NAMALWA (cell line): Measurements from ENCODE around the gene RNF13.
"Not testable (repeated sequence)": the region's sequence is repeated elsewhere in the genome, so short reads cannot be mapped to it uniquely, and the experiment has no call there.

Source experiments
- DNase-seq: peaks from one replicate; pipeline ENCODE4 v3.0.0-alpha.2; 2015; ENCODE audit warnings: low spot score

The RNF13 gene

GRCh38 chr3:149839896-149840295 is 26.9 kb downstream of the RNF13 start:
- DNase-seq, result no peak

DNA sequence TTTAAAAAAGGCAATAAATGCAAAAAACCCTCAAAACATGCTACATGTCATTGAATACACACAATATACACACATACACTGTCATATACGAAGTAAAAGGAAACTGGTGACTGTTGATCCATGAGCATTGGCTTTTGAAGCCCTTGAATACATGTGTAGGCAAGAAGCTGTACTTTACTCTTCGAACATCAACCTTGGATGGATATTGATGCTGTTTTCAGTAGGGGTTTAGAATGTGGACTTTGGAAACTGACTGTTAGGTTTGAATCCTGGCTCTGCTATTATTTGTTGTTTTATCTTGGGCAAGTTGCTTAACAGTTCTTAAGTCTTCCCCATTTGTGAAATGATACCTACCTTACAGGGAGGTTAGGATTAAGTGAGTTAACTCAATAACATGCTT is 30.5 kb downstream of the RNF13 start:
- DNase-seq, result no peak

DNA sequence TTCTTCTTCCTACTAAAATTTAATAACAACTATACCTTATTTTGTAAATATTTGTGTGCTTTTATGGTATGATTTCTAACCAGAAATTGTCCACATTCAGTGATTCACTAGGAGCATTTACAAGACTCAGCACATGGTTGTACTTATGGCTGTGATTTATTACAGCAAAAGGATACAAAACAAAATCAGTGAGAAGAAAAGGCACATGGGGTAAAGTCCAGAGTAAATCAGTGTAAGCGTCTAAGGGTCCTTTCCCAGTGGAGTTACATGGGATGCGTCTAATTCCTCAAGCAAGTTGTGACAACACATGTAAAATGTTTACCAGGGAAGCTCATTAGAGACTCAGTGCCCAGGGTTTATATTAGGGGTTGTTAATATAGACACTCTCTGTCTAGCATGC is 31.1 kb downstream of the RNF13 start:
- DNase-seq, result no peak

DNA sequence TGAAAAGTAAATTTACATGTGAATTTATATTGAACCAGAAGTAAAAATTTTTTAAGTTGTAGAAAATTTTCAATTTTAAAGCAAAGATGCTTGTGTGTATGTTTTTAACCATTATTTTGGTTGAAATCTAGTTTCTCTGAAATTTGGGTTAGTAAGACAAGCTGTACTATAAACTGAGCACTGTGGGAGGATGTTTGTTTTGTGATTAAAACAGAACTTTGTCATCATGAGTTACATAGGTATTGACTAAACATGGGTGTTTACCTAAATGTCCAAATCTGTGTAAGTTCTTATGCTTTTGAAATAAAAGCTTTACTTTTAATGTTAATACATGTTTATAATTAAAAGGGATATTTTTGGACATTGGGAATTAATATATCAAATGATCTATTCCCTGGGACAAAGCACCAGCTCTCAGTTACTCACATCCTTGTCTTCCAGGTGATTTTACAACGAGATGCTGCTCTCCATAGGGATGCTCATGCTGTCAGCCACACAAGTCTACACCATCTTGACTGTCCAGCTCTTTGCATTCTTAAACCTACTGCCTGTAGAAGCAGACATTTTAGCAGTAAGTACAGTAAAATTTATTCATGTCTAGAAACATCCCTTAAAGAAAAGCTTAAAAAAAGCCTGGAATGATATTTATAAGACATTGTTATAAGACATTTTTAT is 32.7 kb downstream of the RNF13 start:
- DNase-seq, result no peak

GRCh38 chr3:149848238-149848637 is 35.2 kb downstream of the RNF13 start:
- DNase-seq, result no peak

- DNase-seq, result no peak
Observed at GRCh38 chr3:149848688-149849087, 35.7 kb downstream of the RNF13 start.

DNA sequence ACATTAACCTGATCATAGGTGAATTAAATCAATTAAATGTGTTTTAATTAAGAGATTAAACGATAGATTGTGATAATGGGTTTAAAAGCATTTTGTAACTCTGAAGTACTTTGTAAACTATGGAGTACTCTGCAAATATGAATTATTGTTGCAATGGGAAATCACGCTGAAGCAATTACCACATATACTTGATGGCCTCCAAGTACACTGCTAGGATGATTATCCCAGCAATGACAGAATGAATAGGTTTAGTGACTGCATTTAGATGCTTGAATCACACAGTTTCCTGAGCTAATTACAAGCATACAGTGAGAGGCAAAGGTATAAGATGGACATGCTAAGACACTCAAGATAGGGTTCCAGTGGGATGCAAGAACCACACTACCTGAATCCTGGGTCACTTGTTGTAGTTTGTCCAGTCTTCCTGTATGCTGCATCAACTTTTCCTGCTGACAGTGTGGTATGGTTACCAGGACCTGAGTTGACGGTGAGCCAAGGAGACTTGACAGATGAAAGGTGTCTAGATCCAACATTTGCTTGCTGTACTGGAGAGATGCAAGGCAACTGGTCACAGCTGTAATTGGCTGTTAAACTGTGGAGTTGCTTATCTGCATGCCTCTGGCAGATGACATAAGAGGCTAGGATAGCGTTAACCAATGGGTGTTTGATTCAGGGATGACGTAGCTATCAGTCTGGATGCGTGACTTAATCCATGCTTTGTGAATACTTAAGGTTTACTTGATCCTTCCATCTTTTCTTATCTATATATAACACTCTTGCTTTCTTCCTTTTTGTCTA is 38.0 kb downstream of the RNF13 start:
- DNase-seq, result no peak

- DNase-seq, result no peak
Observed at GRCh38 chr3:149858911-149859310, 45.9 kb downstream of the RNF13 start.

- DNase-seq, result no peak
Observed at GRCh38 chr3:149860881-149861280, 47.9 kb downstream of the RNF13 start.

DNA sequence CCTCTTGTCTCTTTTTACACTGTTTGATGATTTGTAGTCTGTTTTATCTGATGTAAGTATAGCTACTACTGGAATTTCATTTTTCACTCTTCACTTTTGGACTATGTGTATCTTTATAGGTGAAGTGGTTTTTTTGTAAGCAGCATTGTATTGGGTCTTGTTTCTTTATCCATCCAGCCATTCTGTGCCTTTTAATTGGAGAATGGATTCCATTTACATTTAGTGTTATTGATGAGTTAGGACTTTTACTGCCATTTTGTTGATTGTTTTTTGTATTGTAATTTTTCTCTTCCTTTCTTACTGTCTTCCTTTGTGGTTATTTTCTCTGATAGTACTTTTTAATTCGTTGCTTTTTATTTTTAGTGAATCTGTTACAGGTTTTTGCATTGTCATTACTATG is 54.5 kb downstream of the RNF13 start:
- no peak for DNase-seq

- DNase-seq, result no peak
Observed at GRCh38 chr3:149871855-149872254, 58.8 kb downstream of the RNF13 start.

DNA sequence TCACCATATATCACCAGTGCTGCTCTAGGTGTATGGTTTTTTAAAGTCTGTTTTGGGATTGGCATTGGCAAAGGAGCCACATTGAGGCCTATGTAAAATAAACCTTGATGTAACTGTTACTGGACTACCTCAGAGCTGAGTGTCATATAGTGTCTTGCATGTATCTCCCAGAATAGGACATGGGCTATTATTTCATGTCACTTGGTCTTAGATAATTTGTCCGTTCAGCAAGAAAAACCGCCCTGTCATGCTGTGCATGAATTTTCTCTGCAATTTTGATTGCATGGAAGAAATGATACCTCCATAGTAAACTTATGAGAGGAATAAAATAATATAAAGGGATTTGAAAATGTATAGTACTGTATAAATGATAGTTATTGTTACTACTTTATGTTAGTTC is 59.6 kb downstream of the RNF13 start:
- DNase-seq, result no peak

DNA sequence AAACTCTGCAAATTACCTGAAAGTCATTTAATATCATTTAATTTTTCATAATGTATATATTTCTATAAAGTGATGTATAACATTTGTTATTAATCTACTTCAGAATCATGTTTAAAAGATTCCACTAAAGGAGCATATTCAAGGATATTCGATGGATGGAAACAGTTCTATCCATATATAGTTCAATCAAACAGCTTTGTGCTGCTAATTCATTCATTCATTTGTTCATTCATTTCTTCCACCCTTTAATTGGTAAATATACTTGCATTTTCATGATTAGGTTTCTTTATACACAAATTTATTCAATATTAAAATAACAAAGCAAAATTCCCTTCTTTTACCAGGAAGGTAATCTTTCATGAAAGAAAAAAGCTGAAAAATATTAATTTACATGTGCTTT is 64.7 kb downstream of the RNF13 start:
- no peak for DNase-seq

GRCh38 chr3:149879872-149880271 is 66.9 kb downstream of the RNF13 start:
- peak; percentile 75 for DNase-seq

DNA sequence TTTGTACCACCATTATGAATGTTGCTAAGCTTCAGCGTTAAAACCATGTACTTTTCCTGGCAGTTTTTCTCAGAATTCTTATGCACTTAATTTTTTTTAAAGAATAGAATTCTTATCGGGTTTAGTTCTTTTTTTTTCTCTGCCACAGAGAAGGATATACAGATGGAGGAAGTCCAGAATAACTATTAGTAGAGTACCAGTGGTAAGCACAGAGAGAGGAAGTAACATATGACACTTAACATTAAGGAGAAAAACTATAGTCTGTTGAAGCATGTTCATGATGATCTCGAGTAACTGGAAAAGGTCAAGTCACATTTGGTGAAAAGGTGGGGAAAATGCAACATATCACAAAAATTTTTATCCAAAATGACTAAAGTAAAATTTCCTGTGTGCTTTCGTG is 68.9 kb downstream of the RNF13 start:
- DNase-seq, result no peak

DNA sequence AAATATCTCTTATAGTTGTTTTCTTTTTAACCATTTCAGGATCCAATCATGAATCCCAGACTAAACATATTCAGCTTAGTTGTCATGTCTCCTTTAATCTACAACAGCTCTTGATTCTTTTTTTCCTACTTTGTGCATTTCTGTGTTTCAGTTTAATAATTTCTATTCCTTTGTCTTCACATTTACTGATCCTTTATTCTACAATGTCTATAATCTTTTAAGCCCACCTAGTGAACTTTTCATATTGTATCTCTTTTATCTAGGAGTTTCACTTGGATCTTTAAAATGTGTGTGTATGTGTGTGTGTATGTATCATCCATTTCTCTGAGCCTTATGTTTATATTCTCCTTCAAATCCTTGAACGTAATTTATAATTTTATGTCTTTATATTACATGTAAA is 70.1 kb downstream of the RNF13 start:
- no peak for DNase-seq

- not testable (repeated sequence) for DNase-seq
Observed at GRCh38 chr3:149883860-149884259, 70.8 kb downstream of the RNF13 start.

DNA sequence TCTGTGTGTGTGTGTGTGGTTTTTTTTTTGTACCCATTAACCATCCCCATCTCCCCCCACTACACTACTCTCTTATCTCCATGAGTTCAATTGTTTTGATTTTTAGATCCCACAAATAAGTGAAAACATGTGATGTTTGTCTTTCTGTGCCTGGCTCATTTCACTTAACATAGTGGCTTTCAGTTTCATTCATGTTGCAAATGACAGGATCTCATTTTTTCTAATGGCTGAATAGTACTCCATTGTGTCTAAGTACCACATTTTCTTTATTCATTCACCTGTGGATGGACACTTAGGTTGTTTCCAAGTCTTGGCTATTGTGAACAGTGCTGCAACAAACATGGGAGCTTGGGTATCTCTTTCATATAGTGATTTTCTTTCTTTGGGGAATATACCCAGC is 71.8 kb downstream of the RNF13 start:
- DNase-seq, result not testable (repeated sequence)

DNA sequence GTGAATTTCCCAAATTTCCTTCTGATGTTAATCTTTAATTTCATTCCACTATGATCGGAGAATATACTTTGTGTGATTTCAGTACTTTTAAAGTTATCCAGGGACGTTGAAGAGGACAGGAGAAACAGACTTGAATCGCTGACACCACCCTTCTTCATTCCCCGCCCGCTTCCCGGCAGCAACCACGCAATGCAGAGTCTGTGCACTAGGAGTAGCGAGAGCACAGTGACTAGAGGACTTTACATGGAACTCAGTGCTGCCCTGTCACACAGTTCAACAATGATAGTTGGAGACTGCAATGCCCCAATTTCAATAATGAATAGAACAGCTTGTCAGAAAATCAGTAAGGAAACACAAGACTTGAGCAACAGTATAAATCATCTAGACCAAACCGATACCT is 73.9 kb downstream of the RNF13 start:
- no peak for DNase-seq

DNA sequence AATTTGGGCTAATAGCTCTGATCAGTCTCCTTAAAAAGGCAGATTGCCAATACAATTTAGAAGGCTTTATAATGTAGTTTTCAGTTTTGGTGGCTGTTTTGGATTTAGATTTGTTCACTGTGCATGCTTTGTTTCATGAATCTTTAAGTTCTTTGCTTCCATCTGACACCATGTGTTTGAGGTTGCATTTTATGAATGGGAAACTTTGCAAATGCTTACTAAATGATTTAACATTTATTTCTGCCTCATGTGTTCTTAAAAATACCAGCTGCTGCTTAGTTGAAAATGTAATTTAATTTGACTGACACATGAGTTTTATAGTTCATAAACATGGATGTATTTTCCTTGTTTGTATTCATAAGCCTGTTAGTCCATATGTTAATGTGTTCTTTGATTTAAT is 78.6 kb downstream of the RNF13 start:
- no peak for DNase-seq

DNA sequence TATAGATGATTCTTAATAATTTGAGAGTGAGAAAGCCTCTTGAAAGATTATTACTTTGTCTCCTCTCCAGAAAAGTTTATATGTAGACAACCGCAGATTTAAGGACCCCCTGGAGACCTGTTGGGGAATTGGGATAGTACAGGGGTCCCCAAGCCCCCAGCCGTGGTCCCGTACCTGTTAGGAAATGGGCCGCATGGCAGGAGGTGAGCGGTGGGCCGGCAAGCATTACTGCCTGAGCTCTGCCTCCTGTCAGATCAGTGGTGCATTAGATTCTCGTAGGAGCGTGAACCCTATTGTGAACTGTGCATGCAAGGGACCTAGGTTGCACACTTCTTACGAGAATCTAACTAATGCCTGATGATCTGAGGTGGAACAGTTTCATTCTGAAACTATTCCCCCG is 79.4 kb downstream of the RNF13 start:
- no peak for DNase-seq

- no peak for DNase-seq
Observed at GRCh38 chr3:149894205-149894604, 81.2 kb downstream of the RNF13 start.

DNA sequence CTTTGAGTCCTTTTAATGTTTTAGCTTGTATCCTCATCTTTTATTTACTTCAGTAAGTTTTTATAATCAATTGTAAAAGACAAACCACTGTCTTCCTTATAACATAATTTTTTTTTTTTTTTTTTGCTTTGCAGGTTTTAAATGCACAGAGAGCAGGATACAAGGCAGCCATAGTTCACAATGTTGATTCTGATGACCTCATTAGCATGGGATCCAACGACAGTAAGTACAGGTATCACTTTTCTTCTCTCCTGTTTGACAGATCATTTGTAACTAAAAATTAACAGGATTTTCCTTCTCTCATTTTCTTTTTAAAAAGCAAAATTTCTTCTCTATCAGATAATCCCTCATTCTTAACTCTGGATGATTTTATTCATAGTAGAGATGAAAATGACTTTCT is 82.3 kb downstream of the RNF13 start:
- no peak for DNase-seq

GRCh38 chr3:149895769-149896168 is 82.8 kb downstream of the RNF13 start:
- DNase-seq, result no peak
